HG02759 (cell line): ENCODE data around the gene RPLP2.

ENCODE experiments used
- ATAC-seq: cut with Tn5 transposase; IDR thresholded peaks from one replicate; pipeline ENCODE4 v1.9.1; 2021; ENCODE audit warnings: mild to moderate bottlenecking, moderate library complexity; ENCODE audit not compliant: unreplicated experiment

The RPLP2 gene

GRCh38 chr11:790721-791564, 18.8 kb upstream of the RPLP2 start:
- ATAC-seq = no peak

GRCh38 chr11:791658-792534, 17.9 kb upstream of the RPLP2 start:
- ATAC-seq = no peak

- ATAC-seq = no peak
These were observed 17.3 kb upstream of the RPLP2 start for GRCh38 chr11:792535-792821.

GRCh38 chr11:792873-793272, 16.9 kb upstream of the RPLP2 start:
- ATAC-seq = no peak

- no peak for ATAC-seq
These were observed 16.2 kb upstream of the RPLP2 start for GRCh38 chr11:793556-793955.

GRCh38 chr11:794013-794765, 15.6 kb upstream of the RPLP2 start:
- ATAC-seq = no peak

- ATAC-seq = no peak
These were observed 14.8 kb upstream of the RPLP2 start for GRCh38 chr11:794766-795633.

GRCh38 chr11:795634-796564, 13.9 kb upstream of the RPLP2 start:
- ATAC-seq = peak; percentile 20

- ATAC-seq = no peak
These were observed 13.0 kb upstream of the RPLP2 start for GRCh38 chr11:796565-797295.

- peak; percentile 49 for ATAC-seq
These were observed 12.3 kb upstream of the RPLP2 start for GRCh38 chr11:797296-798092.

GRCh38 chr11:798093-798713, 11.6 kb upstream of the RPLP2 start, which contains the start of gene SLC25A22:
TSS of gene SLC25A22 (minus strand) at chr11:798281. CDS start at chr11:795006, 3,275 bp downstream.
- ATAC-seq = peak; percentile 69

GRCh38 chr11:799641-800316, 10.0 kb upstream of the RPLP2 start:
- ATAC-seq = no peak

GRCh38 chr11:800473-800872, 9.3 kb upstream of the RPLP2 start:
- ATAC-seq = no peak

- no peak for ATAC-seq
These were observed 8.5 kb upstream of the RPLP2 start for GRCh38 chr11:801097-801780.

GRCh38 chr11:802018-802617, 7.6 kb upstream of the RPLP2 start:
- ATAC-seq = no peak
